Peyer's patch (tissue), 4 donors: ENCODE data around the gene TPRN. TPM values are rescaled to one million over a fixed set of nuclear protein-coding genes. Genes with fewer than 3 reads are reported as not detected.

Experiments
- DNase-seq, 3 donors: peaks; one replicate each; pipeline ENCODE4 v3.0.0-alpha.2; 2017 to 2019
- H3K27ac ChIP-seq, 4 donors: fragments of 200-600 bp; sonication (generic); one replicate each; pipeline ENCODE4 v1.5.1; 2016 to 2019
- H3K27me3 ChIP-seq, 2 donors: fragments of 200-600 bp; sonication (generic); one replicate each; pipeline ENCODE4 v1.5.1; 2019
- H3K36me3 ChIP-seq, 3 donors: fragments of 200-600 bp; sonication (generic); one replicate each; pipeline ENCODE4 v1.5.1; 2016 to 2019
- H3K4me1 ChIP-seq, 4 donors: fragments of 200-600 bp; sonication (generic); one replicate each; pipeline ENCODE4 v1.5.1; 2016 to 2019
- H3K4me3 ChIP-seq, 4 donors: fragments of 200-600 bp; sonication (generic); 1 replicate in 3 of 4; 2 replicates in 1 of 4; pipeline ENCODE4 v1.5.1; 2016 to 2019; ENCODE audit warnings: mild to moderate bottlenecking in 1 of 4
- H3K9me3 ChIP-seq, 4 donors: fragments of 200-600 bp; sonication (generic); one replicate each; pipeline ENCODE4 v1.5.1; 2016 to 2019; ENCODE audit warnings: mild to moderate bottlenecking in 1 of 4
- POLR2A ChIP-seq, 2 donors: fragments of 450-650 bp; IDR thresholded peaks; one replicate each; pipeline ENCODE4 v1.5.1; 2017; ENCODE audit warnings: antibody characterized with exemption in 2 of 2, mild to moderate bottlenecking in 2 of 2, moderate library complexity in 2 of 2
- total RNA-seq, 4 donors: library from RNA; depleted of rRNA; stranded (reverse); fragments of >200 nt; gene quantifications; one replicate each; pipeline ENCODE4 v1.1.0, GENCODE V29; 2016
- TF ChIP-seq, protein P1 (sequence below), 6 experiments: fragments of 450-650 bp in 4 of 6; fragments of 200-600 bp in 2 of 6; sonication (generic) in 1 of 6; IDR thresholded peaks; one replicate each; pipeline ENCODE4 v1.5.1; 2017 to 2019; ENCODE audit warnings: antibody characterized with exemption in 6 of 6, mild to moderate bottlenecking in 3 of 6, moderate library complexity in 1 of 6

The TPRN gene
- total RNA-seq, 4 donors from 2014 or later, result 28.1 to 167 (median 130) TPM

DNA sequence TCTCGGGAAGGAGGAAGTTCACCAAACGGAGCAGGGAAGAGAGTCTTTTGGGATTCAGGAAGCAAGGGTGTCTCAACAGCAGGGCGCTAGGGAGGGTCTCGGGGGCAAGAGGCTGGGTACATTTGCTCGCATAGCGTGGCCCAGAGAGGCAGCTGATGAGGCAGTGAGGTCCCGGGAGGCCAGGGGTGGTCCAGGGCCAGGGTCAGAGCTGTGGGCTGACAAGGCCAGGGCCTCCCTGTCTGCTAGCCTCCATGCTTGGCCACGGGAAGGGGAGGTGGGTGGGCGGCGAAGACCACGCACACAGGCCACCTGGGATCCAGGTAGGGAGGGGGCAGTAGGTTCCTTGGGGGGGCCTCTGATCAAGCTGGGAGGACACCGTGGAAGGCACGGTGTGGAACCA lies 11.0 kb upstream of the TPRN start:
- no peaks in the 10 kb centered on the region for H3K27me3 ChIP-seq
- no peak for DNase-seq
- H3K4me1 ChIP-seq, result peaks cover 0 to 6% (median 2%) of the 10 kb centered on the region in 4 donors
- peaks cover 0 to 15% (median 0%) of the 10 kb centered on the region in 3 donors for H3K36me3 ChIP-seq
- TF ChIP-seq, protein P1, sequence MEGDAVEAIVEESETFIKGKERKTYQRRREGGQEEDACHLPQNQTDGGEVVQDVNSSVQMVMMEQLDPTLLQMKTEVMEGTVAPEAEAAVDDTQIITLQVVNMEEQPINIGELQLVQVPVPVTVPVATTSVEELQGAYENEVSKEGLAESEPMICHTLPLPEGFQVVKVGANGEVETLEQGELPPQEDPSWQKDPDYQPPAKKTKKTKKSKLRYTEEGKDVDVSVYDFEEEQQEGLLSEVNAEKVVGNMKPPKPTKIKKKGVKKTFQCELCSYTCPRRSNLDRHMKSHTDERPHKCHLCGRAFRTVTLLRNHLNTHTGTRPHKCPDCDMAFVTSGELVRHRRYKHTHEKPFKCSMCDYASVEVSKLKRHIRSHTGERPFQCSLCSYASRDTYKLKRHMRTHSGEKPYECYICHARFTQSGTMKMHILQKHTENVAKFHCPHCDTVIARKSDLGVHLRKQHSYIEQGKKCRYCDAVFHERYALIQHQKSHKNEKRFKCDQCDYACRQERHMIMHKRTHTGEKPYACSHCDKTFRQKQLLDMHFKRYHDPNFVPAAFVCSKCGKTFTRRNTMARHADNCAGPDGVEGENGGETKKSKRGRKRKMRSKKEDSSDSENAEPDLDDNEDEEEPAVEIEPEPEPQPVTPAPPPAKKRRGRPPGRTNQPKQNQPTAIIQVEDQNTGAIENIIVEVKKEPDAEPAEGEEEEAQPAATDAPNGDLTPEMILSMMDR (IDR thresholded peaks at IDR 0.05), result no peak
- H3K9me3 ChIP-seq, result no peaks in the 10 kb centered on the region
- H3K4me3 ChIP-seq, result no peak overlapping the region
- H3K27ac ChIP-seq, result no peak overlapping the region

DNA sequence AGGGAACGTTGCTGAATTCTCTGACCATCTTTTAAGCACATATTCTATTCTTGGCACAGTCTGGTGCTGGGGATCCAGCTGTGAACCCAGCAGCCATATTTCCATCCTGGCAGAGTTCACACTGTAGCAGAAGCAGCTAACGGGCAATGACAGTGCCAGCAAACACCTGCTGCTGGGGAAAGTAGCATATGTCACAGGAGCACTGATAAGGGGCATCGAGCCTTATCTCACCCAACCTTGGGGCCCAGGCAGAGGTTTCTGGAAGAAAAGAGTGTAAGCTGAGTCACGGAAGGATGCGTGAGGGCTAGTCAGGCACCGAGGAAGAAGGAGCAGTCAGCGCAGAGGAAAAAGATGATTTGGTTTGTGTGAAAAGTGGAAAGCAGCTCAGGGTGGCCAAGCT lies 6.1 kb upstream of the TPRN start:
- H3K27ac ChIP-seq, result no peak overlapping the region
- peak overlapping the region in 3 of 4 donors; percentile 90 to 100 (median 99) for H3K4me3 ChIP-seq
- no peaks in the 10 kb centered on the region for H3K9me3 ChIP-seq
- H3K36me3 ChIP-seq, result no peaks in the 10 kb centered on the region
- DNase-seq, result no peak
- no peak for TF ChIP-seq POLR2A (IDR thresholded peaks at IDR 0.05)
- TF ChIP-seq, protein P1 (IDR thresholded peaks at IDR 0.05), result no peak
- H3K27me3 ChIP-seq, result no peaks in the 10 kb centered on the region
- H3K4me1 ChIP-seq, result peaks cover 5 to 43% (median 22%) of the 10 kb centered on the region in 4 donors

DNA sequence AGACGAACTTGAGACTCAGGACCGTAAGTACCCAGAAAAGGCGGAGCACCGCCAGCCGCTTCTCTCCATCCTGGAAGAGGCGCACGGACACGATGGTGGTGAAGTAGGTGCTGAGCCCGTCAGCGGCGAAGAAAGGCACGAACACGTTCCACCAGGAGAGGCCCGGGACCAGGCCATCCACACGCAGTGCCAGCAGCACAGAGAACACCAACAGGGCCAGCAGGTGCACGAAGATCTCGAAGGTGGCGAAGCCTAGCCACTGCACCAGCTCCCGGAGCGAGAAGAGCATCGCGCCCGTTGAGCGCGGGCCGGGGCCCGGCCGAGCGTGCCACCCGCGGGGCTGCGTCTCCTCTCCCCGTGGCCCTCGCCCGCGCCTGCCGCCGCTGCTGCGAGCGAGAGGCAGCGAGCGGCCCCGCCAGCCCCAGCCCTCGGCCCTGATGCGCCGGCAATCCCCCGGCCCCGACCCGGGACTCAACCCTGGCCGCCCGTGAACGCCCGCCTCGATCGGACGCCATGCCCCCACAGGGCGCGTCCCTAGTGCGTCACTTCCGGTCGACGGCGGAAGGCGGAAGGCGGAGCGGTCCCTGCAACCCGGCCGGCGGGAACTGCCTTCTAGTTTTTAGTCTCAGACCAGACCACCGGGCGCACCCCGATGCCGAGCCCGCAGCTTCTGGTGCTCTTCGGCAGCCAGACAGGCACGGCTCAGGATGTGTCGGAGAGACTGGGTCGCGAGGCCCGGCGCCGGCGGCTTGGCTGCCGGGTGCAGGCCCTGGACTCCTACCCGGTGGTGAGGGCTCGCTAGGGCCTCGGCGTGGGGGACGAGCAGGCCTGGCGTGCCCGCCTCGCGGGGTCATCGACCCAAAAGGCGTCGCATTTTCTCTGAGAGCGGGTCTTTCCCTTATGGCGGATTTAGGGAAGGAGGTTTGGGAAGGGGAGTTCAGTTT lies 4.9 kb upstream of the TPRN start, which contains the start of the genes NDOR1 and TMEM203:
TSS of gene NDOR1 (plus strand) at position 575 of the 944 bp plus-strand sequence. CDS start at position 653, 78 bp downstream.
TSS of gene TMEM203 (minus strand) at position 523 of the 944 bp plus-strand sequence. CDS start at position 289, 234 bp downstream.
- TF ChIP-seq, protein P1 (IDR thresholded peaks at IDR 0.05), result peak in 1 of 6 experiments; percentile 15
- peak; percentile 81 to 82 for TF ChIP-seq POLR2A (IDR thresholded peaks at IDR 0.05)
- DNase-seq, result peak; percentile 91 to 96 (median 96)
- no peaks in the 10 kb centered on the region for H3K36me3 ChIP-seq
- peaks cover 5 to 48% (median 28%) of the 10 kb centered on the region in 4 donors for H3K4me1 ChIP-seq
- H3K4me3 ChIP-seq, result peak within 1 kb of the TSS; percentile 90 to 100 (median 95)
- no peaks in the 10 kb centered on the region for H3K27me3 ChIP-seq
- H3K9me3 ChIP-seq, result no peaks in the 10 kb centered on the region
- peak within 1 kb of the TSS; percentile 87 to 98 (median 89) for H3K27ac ChIP-seq

DNA sequence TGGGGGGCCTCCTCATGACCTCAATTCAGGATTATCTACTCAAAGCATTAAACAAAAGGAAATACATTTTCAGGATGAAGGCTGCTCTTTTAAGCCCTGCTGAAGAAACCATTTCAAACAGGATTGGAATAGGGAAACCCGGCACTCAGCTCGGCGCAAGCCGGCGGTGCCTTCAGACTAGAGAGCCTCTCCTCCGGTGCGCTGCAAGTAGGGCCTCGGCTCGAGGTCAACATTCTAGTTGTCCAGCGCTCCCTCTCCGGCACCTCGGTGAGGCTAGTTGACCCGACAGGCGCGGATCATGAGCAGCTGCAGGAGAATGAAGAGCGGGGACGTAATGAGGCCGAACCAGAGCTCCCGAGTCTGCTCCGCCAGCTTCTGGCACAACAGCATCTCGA lies 4.2 kb upstream of the TPRN start:
- Histone ChIP-seq H3K4me3 (peak overlapping the region; percentile 90 to 100 (median 95)), H3K36me3 (no peaks in the 10 kb centered on the region), H3K27ac (peak overlapping the region; percentile 87 to 98 (median 89)), H3K27me3 (no peaks in the 10 kb centered on the region), H3K4me1 (peaks cover 5 to 50% (median 29%) of the 10 kb centered on the region in 4 donors), H3K9me3 (no peaks in the 10 kb centered on the region)
- no peak for DNase-seq
- TF ChIP-seq, protein P1 (IDR thresholded peaks at IDR 0.05), result no peak
- TF ChIP-seq POLR2A (IDR thresholded peaks at IDR 0.05), result no peak

DNA sequence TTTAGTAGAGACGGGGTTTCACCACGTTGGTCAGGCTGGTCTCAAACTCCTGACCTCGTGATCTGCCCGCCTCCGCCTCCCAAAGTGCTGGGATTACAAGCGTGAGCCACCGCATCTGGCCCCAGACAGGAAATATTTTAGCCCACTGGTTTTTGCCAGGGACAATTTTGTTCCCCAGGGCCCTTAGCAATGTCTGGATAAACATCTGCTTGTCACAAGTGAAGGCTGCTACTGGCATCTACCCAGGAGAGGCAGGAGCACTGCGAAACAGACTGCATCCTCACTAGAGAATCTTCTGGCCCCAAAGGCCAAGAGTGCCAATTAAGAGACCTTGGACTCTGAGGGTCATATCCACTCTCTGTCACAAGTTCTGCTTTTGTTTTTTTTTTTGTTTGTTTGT lies 2.4 kb upstream of the TPRN start:
- DNase-seq, result no peak
- Histone ChIP-seq H3K27me3 (no peaks in the 10 kb centered on the region), H3K27ac (no peak overlapping the region), H3K4me3 (no peak overlapping the region), H3K36me3 (no peaks in the 10 kb centered on the region), H3K4me1 (peaks cover 5 to 68% (median 33%) of the 10 kb centered on the region in 4 donors), H3K9me3 (no peaks in the 10 kb centered on the region)
- TF ChIP-seq POLR2A (IDR thresholded peaks at IDR 0.05), result no peak
- TF ChIP-seq, protein P1 (IDR thresholded peaks at IDR 0.05), result no peak
